Gastroesophageal sphincter (tissue), 4 donors: ENCODE data around the gene TCF4. TPM values are rescaled to one million over a fixed set of nuclear protein-coding genes. Genes with fewer than 3 reads are reported as not detected.

Source experiments
- ATAC-seq: fragments of 150-250 bp; one replicate; pipeline ENCODE4 v1.9.1; 2016; ENCODE audit warnings: mild to moderate bottlenecking, moderate library complexity
- H3K27ac ChIP-seq, 4 donors: fragments of 200-600 bp; sonication (generic) in 3 of 4; 1 replicate in 3 of 4; 2 replicates in 1 of 4; pipeline ENCODE4 v1.5.1; 2016 to 2019
- H3K27me3 ChIP-seq: fragments of 200-600 bp; sonication (generic); one replicate; pipeline ENCODE4 v1.5.1; 2019
- H3K36me3 ChIP-seq, 2 donors: fragments of 200-600 bp; sonication (generic); one replicate each; pipeline ENCODE4 v1.5.1; 2019; ENCODE audit warnings: control low read depth in 1 of 2
- H3K4me1 ChIP-seq, 3 donors: fragments of 200-600 bp; sonication (generic); 1 replicate in 2 of 3; 2 replicates in 1 of 3; pipeline ENCODE4 v1.5.1; 2016 to 2019; ENCODE audit warnings: control low read depth in 2 of 3
- H3K4me3 ChIP-seq, 2 donors: fragments of 200-600 bp; sonication (generic); one replicate each; pipeline ENCODE4 v1.5.1; 2019; ENCODE audit warnings: mild to moderate bottlenecking in 1 of 2, moderate library complexity in 1 of 2
- H3K9me3 ChIP-seq, 3 donors: fragments of 200-600 bp; sonication (generic); one replicate each; pipeline ENCODE4 v1.5.1; 2017 to 2019; ENCODE audit warnings: control low read depth in 2 of 3
- EP300 ChIP-seq: sonication (generic); formaldehyde crosslinking; IDR thresholded peaks from one replicate; pipeline ENCODE4 v1.6.1; 2017; ENCODE audit warnings: antibody characterized with exemption, mild to moderate bottlenecking
- POLR2A ChIP-seq, 2 donors: fragments of 450-650 bp; IDR thresholded peaks; one replicate each; pipeline ENCODE4 v1.6.1; 2017; ENCODE audit warnings: antibody characterized with exemption in 2 of 2, mild to moderate bottlenecking in 2 of 2, moderate library complexity in 1 of 2
- POLR2AphosphoS5 ChIP-seq: sonication (generic); formaldehyde crosslinking; IDR thresholded peaks from one replicate; pipeline ENCODE4 v1.6.1; 2017; ENCODE audit warnings: antibody characterized with exemption
- WGBS, 2 donors: methylation state at CpG; one replicate each; pipeline ENCODE4 v1.1.5; 2018; ENCODE audit warnings: low coverage in 1 of 2; 5-methylcytosine and 5-hydroxymethylcytosine counted together
- total RNA-seq, 4 donors: library from RNA; depleted of rRNA; stranded (reverse); fragments of >200 nt; gene quantifications; one replicate each; pipeline ENCODE4 v1.1.0, GENCODE V29; 2016
- TF ChIP-seq, protein P1 (sequence below), 4 experiments: fragments of 200-600 bp in 2 of 4; fragments of 450-650 bp in 2 of 4; sonication (generic) in 1 of 4; IDR thresholded peaks; one replicate each; pipeline ENCODE4 v1.5.1; 2017 to 2019; ENCODE audit warnings: antibody characterized with exemption in 4 of 4, mild to moderate bottlenecking in 2 of 4, moderate library complexity in 2 of 4

TCF4 gene
- total RNA-seq, 4 donors from 2014 or later = 64.1 to 87.6 (median 76.2) TPM

DNA sequence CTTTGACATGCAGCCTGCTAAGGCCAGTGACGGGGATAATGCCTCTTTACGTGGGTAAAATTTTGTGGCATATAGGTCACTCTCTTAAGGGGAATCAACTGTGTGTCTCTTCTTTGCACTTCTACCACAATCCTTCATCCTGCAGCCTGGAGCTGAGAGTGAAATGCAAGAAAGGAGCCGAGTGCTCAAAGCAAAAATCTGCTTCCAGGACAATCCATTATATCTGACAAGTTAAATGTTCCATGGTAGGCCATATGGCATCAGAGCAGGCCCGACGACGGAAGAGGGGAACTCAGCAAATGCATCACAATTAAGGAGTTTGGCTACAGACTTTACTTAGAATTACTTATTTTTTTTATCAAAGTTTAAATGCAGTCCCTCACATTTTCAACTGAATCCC lies 171.2 kb downstream of the TCF4 start:
- H3K27me3 ChIP-seq = no peaks in the 10 kb centered on the region
- peak overlapping the region in 1 of 4 donors; percentile 25 for H3K27ac ChIP-seq
- no peak overlapping the region for H3K4me3 ChIP-seq
- no peak for ATAC-seq
- peaks cover 0 to 31% (median 4%) of the 10 kb centered on the region in 3 donors for H3K4me1 ChIP-seq
- no peaks in the 10 kb centered on the region for H3K9me3 ChIP-seq
- no peaks in the 10 kb centered on the region for H3K36me3 ChIP-seq
- WGBS, 2 donors = 46 to 56% methylated on average over 5 to 6 of the region's 6 CpGs
- no peak for TF ChIP-seq EP300
- TF ChIP-seq, protein P1, sequence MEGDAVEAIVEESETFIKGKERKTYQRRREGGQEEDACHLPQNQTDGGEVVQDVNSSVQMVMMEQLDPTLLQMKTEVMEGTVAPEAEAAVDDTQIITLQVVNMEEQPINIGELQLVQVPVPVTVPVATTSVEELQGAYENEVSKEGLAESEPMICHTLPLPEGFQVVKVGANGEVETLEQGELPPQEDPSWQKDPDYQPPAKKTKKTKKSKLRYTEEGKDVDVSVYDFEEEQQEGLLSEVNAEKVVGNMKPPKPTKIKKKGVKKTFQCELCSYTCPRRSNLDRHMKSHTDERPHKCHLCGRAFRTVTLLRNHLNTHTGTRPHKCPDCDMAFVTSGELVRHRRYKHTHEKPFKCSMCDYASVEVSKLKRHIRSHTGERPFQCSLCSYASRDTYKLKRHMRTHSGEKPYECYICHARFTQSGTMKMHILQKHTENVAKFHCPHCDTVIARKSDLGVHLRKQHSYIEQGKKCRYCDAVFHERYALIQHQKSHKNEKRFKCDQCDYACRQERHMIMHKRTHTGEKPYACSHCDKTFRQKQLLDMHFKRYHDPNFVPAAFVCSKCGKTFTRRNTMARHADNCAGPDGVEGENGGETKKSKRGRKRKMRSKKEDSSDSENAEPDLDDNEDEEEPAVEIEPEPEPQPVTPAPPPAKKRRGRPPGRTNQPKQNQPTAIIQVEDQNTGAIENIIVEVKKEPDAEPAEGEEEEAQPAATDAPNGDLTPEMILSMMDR (IDR thresholded peaks at IDR 0.05) = no peak
- TF ChIP-seq POLR2AphosphoS5 = no peak
- no peak for TF ChIP-seq POLR2A (IDR thresholded peaks at IDR 0.05)

DNA sequence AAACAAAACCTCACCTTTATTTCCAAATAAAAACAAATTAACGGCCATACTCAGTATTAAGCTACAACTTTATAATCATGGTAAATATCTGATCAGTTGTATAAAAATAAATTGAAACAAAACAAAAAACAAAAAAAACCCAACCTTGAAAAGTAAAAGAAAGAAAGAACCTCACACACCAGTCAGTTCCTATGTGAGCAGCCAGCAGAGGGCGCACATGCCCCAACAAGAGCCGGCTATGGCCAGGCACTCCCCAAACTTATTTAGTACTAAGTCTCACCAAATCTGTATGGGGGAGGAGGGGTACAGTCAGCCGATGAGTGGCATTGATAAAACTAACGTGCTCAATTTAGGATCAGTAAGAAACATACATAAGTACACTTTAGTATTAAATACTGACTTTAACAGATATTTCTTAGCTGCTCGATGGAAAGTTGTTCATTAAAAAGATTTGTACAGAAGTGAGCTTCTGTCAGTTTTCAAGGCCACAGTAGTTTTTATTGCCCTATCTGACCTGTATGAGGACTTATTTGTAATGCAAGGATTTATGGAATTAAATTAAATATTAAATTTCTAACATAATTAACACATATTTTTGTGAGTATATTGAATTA lies 172.6 kb downstream of the TCF4 start:
- H3K4me3 ChIP-seq = no peak overlapping the region
- no peak overlapping the region for H3K27ac ChIP-seq
- TF ChIP-seq EP300 (no peak), POLR2A (IDR thresholded peaks at IDR 0.05) (no peak)
- TF ChIP-seq, protein P1 (IDR thresholded peaks at IDR 0.05) = peak; percentile 77 to 89 (median 82)
- peak; percentile 74 for ATAC-seq
- 18 to 25% methylated on average over 6 of the region's 6 CpGs for WGBS, 2 donors
- no peaks in the 10 kb centered on the region for H3K36me3 ChIP-seq
- no peaks in the 10 kb centered on the region for H3K27me3 ChIP-seq
- no peaks in the 10 kb centered on the region for H3K9me3 ChIP-seq
- peaks cover 0 to 28% (median 4%) of the 10 kb centered on the region in 3 donors for H3K4me1 ChIP-seq

DNA sequence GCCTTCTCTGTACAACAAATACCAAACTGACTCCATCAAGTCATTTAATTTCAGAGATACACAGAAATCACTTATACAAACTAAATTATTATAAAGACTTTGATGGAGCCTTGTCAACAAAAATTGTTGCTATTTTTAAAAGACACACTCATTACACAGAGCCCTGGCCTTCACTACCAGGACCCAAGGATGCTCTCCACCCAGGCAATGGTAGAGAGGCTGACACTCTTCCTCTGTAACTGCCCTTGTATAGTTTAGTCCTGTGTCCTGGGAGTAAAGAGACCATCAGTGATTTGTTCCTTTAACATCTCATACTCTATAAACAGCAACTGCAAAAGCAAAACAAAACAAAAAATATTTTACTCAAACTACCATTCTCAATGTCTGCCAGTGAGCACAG lies 173.5 kb downstream of the TCF4 start:
- Histone ChIP-seq H3K27ac (no peak overlapping the region), H3K4me1 (peaks cover 0 to 19% (median 4%) of the 10 kb centered on the region in 3 donors), H3K4me3 (no peak overlapping the region), H3K27me3 (no peaks in the 10 kb centered on the region), H3K9me3 (no peaks in the 10 kb centered on the region), H3K36me3 (no peaks in the 10 kb centered on the region)
- no peak for ATAC-seq
- TF ChIP-seq POLR2AphosphoS5 (no peak), POLR2A (IDR thresholded peaks at IDR 0.05) (no peak), EP300 (no peak)
- TF ChIP-seq, protein P1 (IDR thresholded peaks at IDR 0.05) = no peak

DNA sequence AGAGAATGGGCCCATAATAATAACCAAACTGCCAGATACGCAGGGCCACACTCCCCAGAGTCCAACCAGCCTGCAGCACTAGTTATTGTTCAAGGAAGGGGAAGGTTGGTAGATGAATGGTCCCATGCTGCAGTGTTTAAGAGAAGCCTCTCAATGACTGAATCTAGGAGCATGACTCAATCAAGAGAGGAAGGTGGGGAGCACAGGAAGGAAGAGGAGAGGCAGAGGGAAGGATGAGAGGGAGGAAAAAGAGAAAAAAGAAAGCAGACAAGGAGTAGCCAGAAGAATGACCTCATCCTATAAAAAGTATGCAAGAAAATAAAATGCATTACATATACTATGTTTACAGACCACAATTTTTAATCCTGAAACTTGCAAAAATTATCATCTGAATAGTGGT lies 174.5 kb downstream of the TCF4 start:
- WGBS, 2 donors = 100% methylated on average over 1 of the region's 1 CpG; no CpG with 5 or more reads in 1 of the 2 donors
- Histone ChIP-seq H3K27ac (no peak overlapping the region), H3K9me3 (no peaks in the 10 kb centered on the region), H3K4me1 (peaks cover 0 to 19% (median 4%) of the 10 kb centered on the region in 3 donors), H3K27me3 (no peaks in the 10 kb centered on the region), H3K4me3 (no peak overlapping the region), H3K36me3 (no peaks in the 10 kb centered on the region)
- ATAC-seq = no peak
- TF ChIP-seq EP300 = no peak

DNA sequence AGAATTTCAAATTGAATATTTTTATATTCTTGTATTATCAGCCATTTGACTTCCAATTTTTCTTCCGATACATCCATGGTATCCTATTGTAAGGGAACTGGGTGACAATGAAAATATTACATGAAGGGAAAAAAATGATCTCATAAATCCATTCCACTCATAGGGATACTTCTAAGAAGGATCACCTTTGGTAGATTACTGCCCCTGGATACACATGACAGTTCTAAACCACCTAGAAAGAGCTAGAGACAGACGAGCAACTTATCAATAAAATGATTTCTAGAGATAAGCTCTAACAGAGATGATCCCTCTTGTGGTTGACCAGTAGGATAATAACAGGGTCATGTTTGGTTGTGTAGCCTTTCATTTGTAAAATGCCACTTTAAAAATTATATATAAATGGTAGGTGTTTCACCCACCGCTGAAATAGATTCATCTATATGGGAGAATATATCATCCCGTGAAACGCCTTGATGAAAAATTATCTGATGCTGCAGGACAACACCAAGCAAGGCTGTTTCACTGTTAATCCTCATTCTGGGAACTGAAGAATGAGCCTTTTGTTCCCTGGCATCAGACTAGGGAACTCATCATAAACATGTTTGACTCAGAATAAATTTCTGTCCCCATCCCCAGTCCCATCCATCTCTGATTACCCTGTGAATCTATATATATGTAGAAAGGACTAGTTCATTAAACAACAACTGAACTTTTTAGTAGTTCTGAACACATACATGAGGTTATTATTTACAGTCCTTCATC lies 180.0 kb downstream of the TCF4 start:
- Histone ChIP-seq H3K27me3 (no peaks in the 10 kb centered on the region), H3K4me3 (no peak overlapping the region), H3K27ac (no peak overlapping the region), H3K36me3 (no peaks in the 10 kb centered on the region), H3K9me3 (no peaks in the 10 kb centered on the region), H3K4me1 (peaks cover 0 to 28% (median 0%) of the 10 kb centered on the region in 3 donors)
- no peak for TF ChIP-seq POLR2AphosphoS5
- WGBS, 2 donors = 87 to 90% methylated on average over 5 of the region's 5 CpGs
- ATAC-seq = no peak

DNA sequence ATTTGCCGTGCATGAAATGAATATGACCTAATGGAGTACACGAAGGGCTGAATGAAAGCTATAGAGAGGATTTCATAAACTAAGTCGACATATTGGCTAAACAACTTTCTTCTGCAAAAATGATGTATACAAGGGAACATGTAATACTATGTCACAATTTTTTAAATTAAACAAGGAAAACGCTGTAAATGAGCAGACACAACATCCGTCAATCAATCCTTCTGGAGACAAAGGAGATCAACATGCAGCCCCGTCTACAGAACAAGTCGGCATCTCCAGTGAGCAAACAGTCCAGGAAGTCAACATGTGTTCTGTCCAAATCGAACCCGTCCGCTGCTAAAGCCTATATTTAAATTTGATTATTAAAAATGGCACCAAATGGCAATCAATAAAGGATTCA lies 180.8 kb downstream of the TCF4 start:
- WGBS, 2 donors = 79 to 85% methylated on average over 10 of the region's 10 CpGs
- no peak overlapping the region for H3K4me3 ChIP-seq
- ATAC-seq = no peak

More for the DNA sequence above, 180.8 kb downstream of the TCF4 start:
- Histone ChIP-seq H3K27ac (peak overlapping the region in 1 of 4 donors; percentile 72), H3K4me1 (peaks cover 0 to 36% (median 0%) of the 10 kb centered on the region in 3 donors), H3K9me3 (no peaks in the 10 kb centered on the region), H3K36me3 (no peaks in the 10 kb centered on the region), H3K27me3 (no peaks in the 10 kb centered on the region)
- TF ChIP-seq POLR2AphosphoS5 (no peak), EP300 (no peak), POLR2A (IDR thresholded peaks at IDR 0.05) (no peak)
- TF ChIP-seq, protein P1 (IDR thresholded peaks at IDR 0.05) = no peak
